ENCODE data around the gene AMPD3.

Gene AMPD3

DNA sequence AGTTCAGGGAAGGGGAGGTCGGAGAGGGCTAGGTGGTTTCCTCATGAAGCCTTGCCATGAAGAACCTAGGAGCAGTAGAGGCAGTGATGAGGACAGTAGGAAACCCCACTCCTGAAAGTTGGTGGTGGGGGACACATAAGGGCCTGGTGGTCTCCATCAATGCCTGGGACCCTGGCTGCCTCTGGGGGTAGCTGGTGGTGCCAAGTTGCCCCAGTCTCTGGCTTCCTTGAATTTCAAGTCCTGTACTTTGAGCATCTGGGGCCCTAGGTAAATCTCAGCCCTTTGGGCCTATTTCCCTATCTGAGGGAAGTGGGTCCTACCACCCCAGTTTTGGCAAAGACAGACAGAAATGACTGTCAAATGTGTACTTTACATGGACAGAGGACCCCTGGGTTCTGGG is 28.1 kb downstream of the AMPD3 start:
- POLR2A ChIA-PET (ENCODE audit: low non-redundant PET): no interaction called here
- no peak overlapping the region for H3K27ac ChIP-seq
- TF ChIP-seq, protein P1, sequence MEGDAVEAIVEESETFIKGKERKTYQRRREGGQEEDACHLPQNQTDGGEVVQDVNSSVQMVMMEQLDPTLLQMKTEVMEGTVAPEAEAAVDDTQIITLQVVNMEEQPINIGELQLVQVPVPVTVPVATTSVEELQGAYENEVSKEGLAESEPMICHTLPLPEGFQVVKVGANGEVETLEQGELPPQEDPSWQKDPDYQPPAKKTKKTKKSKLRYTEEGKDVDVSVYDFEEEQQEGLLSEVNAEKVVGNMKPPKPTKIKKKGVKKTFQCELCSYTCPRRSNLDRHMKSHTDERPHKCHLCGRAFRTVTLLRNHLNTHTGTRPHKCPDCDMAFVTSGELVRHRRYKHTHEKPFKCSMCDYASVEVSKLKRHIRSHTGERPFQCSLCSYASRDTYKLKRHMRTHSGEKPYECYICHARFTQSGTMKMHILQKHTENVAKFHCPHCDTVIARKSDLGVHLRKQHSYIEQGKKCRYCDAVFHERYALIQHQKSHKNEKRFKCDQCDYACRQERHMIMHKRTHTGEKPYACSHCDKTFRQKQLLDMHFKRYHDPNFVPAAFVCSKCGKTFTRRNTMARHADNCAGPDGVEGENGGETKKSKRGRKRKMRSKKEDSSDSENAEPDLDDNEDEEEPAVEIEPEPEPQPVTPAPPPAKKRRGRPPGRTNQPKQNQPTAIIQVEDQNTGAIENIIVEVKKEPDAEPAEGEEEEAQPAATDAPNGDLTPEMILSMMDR (conservative IDR thresholded peaks at IDR 0.05; ENCODE audit: low read depth): no peak
- no peak for DNase-seq (ENCODE audit: low spot score)
- CTCF ChIA-PET: interaction anchor here (0.6 kb wide), 1 partner anchor 110 kb away, joined by 3 read pairs; no protein-coding TSS in a partner anchor

DNA sequence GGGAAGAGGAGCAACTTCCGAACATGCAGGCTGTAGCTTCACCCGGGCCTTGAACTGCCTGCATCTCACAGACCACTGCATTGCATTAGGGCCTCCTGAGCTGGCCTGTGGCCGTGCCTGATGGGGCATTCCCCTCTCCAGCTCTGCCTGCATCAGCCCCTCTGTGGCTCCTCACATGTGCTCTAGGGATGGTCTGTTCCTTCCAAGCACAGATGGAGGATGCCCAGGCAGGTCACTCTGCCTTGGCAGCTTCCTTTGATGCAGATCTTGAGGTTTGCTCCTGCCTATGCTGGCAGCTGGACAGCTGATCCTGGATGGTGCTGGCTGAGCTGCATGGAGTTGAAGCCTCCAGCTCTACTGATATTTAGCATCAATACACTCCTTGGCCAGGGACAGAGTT is 28.5 kb downstream of the AMPD3 start:
- ChIA-PET CTCF (no interaction called here), POLR2A (ENCODE audit: low non-redundant PET) (no interaction called here)
- TF ChIP-seq, protein P1 (conservative IDR thresholded peaks at IDR 0.05; ENCODE audit: low read depth): no peak
- DNase-seq (ENCODE audit: low spot score): no peak
- H3K27ac ChIP-seq: no peak overlapping the region

DNA sequence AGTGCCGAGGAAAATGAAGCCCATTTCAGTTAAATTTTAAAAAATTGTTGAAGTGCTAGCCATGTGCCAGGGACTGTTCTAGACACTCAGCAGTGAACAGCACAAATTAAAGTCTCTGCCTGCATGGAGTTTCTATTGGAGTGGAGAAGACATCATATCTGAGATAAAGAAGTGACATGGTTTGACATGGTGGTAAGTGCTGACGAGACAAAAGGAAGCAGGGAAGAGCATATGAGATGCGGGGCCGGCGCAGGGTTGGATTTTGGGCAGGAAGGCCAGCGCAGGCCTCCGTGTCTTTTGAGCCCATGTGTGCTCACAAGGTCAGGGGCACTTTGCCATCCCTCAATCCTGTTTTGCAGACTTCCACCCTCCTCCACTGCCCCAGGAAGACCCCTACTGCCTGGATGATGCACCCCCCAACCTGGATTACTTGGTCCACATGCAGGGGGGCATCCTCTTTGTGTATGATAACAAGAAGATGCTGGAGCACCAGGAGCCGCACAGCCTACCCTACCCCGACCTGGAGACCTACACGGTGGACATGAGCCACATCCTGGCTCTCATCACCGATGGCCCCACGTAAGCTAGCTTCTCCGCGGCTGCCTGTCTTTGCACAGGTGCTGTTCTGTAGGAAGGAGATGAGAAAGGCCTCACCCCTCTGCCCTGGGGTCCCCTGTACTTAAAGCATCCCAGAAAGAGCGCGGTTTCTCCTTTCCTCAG is 29.6 kb downstream of the AMPD3 start:
- no peak for DNase-seq (ENCODE audit: low spot score)
- POLR2A ChIA-PET (ENCODE audit: low non-redundant PET): no interaction called here
- TF ChIP-seq, protein P1 (conservative IDR thresholded peaks at IDR 0.05; ENCODE audit: low read depth): no peak
- no peak overlapping the region for H3K27ac ChIP-seq
- CTCF ChIA-PET: no interaction called here

DNA sequence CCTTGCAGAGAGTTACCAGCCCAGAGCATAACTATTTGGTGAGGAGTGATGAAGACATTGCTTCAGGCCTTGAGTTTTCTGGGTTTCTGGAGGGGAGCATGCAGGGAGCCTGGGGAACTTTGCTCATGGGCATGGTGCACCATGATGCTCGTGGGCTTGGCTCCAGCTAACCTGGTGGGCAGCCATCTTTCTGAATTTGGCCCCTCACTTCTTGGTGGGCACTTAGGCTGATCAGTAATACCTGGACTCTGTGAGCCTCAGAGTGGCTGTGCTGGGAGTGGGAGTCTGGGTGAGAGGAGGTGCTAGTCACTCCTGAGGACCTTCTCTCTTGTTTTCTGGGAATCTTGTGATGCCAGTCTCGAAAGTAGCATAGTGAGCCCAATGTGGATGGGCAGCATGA is 30.6 kb downstream of the AMPD3 start:
- H3K27ac ChIP-seq: no peak overlapping the region
- TF ChIP-seq, protein P1 (conservative IDR thresholded peaks at IDR 0.05; ENCODE audit: low read depth): no peak
- ChIA-PET CTCF (no interaction called here), POLR2A (ENCODE audit: low non-redundant PET) (no interaction called here)
- DNase-seq (ENCODE audit: low spot score): no peak

DNA sequence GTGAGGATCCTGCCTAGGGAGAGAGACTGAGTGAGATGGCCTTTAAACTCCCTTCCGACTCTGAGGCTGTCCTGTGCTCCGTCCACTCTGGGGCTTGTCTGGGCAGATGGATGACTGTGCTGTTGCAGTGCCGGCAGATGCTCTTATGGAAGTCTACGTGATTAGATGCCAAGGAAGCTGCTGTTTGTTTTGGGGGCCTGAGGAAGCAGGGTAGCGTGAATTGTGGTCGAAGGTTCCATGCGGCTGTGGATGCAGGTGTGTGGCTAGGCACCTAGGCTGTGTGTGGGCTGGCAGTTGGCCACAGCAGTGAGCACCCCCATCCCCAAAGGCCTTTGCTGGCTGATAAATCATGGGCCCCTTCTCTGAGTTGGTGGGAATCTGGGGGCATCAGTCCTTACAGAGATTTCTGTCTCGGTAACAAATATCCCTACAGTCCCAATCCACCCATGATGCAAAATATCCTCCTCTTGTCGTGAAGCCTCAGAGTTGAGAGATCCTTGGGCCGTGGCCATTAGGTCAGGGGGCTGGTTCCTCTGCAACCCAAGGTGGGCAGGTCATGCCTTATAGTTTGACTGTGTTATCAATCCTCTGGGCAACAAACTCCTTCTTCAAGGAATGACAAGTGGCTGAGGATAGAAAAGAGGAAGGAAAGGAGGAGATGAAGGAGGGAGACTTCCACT is 31.2 kb downstream of the AMPD3 start:
- ChIA-PET POLR2A (ENCODE audit: low non-redundant PET) (no interaction called here), CTCF (no interaction called here)
- DNase-seq (ENCODE audit: low spot score): no peak

DNA sequence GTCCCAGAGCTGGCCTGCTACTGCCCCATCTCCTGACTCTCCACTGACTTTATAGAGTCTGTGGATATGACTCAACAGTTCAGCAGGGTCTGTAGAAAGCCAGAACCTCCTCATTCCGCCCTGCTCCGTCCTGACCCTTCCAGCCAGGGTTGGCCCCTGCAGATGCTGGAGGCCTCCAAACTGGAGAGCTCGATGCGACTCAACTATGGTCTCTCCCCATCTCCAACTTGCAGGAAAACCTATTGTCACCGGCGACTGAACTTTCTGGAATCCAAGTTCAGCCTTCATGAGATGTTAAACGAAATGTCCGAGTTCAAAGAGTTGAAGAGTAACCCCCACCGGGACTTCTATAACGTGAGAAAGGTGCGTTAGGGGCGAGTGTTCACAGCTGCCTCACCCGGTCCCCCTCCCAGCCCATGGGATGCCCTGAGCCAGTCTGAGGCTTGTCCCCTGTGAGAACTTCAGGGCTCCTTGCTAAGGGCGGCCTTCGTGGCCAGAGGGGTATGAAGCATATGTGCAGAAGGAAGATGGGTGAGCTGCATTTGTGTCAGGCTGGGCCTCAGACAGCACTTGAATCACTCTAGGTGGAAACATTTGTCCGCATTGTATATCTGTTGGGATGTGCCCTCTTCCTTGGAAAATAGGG is 32.1 kb downstream of the AMPD3 start:
- no peak overlapping the region for H3K27ac ChIP-seq
- CTCF ChIA-PET: interaction anchor here (0.7 to 1.7 kb wide), 2 partner anchors 54 to 70 kb away, joined by 3 to 8 read pairs; partner anchors contain the start of gene RNF141
- DNase-seq (ENCODE audit: low spot score): no peak
- POLR2A ChIA-PET (ENCODE audit: low non-redundant PET): no interaction called here
- TF ChIP-seq, protein P1 (conservative IDR thresholded peaks at IDR 0.05; ENCODE audit: low read depth): no peak

More for the DNA sequence above, 31.2 kb downstream of the AMPD3 start:
- TF ChIP-seq, protein P1 (conservative IDR thresholded peaks at IDR 0.05; ENCODE audit: low read depth): no peak
- H3K27ac ChIP-seq: no peak overlapping the region

Measured in RWPE1 (cell line).